ENCODE data around the gene DUSP11.

DNA sequence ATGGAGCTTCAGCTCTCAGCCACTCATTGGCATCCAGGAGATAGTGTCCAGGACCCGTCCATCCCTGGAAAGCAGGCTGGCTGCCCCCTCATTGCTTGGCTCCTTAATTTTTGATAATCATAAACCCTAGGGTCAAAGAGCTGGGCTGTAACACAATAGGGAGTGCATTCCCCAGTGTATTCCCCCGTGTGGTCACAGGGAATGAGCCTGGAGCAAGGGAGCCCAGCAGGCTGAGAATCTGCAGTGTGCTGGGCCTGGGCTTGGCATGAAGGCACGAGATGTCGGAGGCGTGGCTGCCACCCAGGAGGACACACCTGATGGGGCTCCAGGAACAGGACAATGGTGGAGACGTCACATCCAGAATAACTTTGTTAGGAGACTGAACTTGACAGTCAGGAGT is 61.5 kb downstream of the DUSP11 start:
- TF ChIP-seq POLR2A (IDR thresholded peaks at IDR 0.05) = no peak
- TF ChIP-seq, protein P1, sequence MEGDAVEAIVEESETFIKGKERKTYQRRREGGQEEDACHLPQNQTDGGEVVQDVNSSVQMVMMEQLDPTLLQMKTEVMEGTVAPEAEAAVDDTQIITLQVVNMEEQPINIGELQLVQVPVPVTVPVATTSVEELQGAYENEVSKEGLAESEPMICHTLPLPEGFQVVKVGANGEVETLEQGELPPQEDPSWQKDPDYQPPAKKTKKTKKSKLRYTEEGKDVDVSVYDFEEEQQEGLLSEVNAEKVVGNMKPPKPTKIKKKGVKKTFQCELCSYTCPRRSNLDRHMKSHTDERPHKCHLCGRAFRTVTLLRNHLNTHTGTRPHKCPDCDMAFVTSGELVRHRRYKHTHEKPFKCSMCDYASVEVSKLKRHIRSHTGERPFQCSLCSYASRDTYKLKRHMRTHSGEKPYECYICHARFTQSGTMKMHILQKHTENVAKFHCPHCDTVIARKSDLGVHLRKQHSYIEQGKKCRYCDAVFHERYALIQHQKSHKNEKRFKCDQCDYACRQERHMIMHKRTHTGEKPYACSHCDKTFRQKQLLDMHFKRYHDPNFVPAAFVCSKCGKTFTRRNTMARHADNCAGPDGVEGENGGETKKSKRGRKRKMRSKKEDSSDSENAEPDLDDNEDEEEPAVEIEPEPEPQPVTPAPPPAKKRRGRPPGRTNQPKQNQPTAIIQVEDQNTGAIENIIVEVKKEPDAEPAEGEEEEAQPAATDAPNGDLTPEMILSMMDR (IDR thresholded peaks at IDR 0.05) = no peak
